Measurements from ENCODE around the gene RANBP2.
"Not testable (repeated sequence)": the region's sequence is repeated elsewhere in the genome, so short reads cannot be mapped to it uniquely, and the experiment has no call there.

RANBP2 gene

GRCh38 chr2:108707300-108707699 is 12.0 kb upstream of the RANBP2 start:
- no peaks in the 10 kb centered on the region for H3K27me3 ChIP-seq (ENCODE audit: insufficient read depth, low read depth)
- no peaks in the 10 kb centered on the region for H3K79me2 ChIP-seq (ENCODE audit: insufficient read depth, low read depth)
- no peaks in the 10 kb centered on the region for H3K4me1 ChIP-seq (ENCODE audit: low read depth, poor library complexity, severe bottlenecking)
- H3K4me2 ChIP-seq = no peak overlapping the region
- H3K27ac ChIP-seq = no peak overlapping the region
- H2AFZ ChIP-seq (ENCODE audit: low read depth) = no peak overlapping the region
- no peak overlapping the region for H3K9ac ChIP-seq
- no peaks in the 10 kb centered on the region for H3K36me3 ChIP-seq (ENCODE audit: insufficient read depth)
- H4K20me1 ChIP-seq (ENCODE audit: insufficient read depth) = no peaks in the 10 kb centered on the region
- no peak overlapping the region for H3K4me3 ChIP-seq (IDR thresholded peaks at IDR 0.05; ENCODE audit: insufficient read depth, low read depth, low read length)
- no peak for TF ChIP-seq CTCF (conservative IDR thresholded peaks at IDR 0.05; ENCODE audit: low read depth, low read length)

- H3K27me3 ChIP-seq (ENCODE audit: insufficient read depth, low read depth); H3K4me1 ChIP-seq (ENCODE audit: low read depth, poor library complexity, severe bottlenecking); H4K20me1 ChIP-seq (ENCODE audit: insufficient read depth); H3K36me3 ChIP-seq (ENCODE audit: insufficient read depth); H2AFZ ChIP-seq (ENCODE audit: low read depth); H3K79me2 ChIP-seq (ENCODE audit: insufficient read depth, low read depth); H3K9ac ChIP-seq; H3K27ac ChIP-seq; H3K4me3 ChIP-seq (IDR thresholded peaks at IDR 0.05; ENCODE audit: insufficient read depth, low read depth, low read length); H3K4me2 ChIP-seq: not testable (repeated sequence)
Measured at GRCh38 chr2:108716971-108717370, 2.3 kb upstream of the RANBP2 start.

- H3K27me3 ChIP-seq (ENCODE audit: insufficient read depth, low read depth); H3K36me3 ChIP-seq (ENCODE audit: insufficient read depth); H3K4me2 ChIP-seq; H3K9ac ChIP-seq; H3K4me3 ChIP-seq (IDR thresholded peaks at IDR 0.05; ENCODE audit: insufficient read depth, low read depth, low read length); H2AFZ ChIP-seq (ENCODE audit: low read depth); H4K20me1 ChIP-seq (ENCODE audit: insufficient read depth); H3K27ac ChIP-seq; H3K4me1 ChIP-seq (ENCODE audit: low read depth, poor library complexity, severe bottlenecking): not testable (repeated sequence)
- peaks cover 37% of the 10 kb centered on the region; the same call in 1 of the 2 replicates for H3K79me2 ChIP-seq (ENCODE audit: insufficient read depth, low read depth)
Measured at GRCh38 chr2:108726048-108726447, 6.8 kb downstream of the RANBP2 start.

GRCh38 chr2:108734656-108735055 is 15.4 kb downstream of the RANBP2 start:
- not testable (repeated sequence) for H3K36me3 ChIP-seq (ENCODE audit: insufficient read depth); H3K79me2 ChIP-seq (ENCODE audit: insufficient read depth, low read depth); H3K27me3 ChIP-seq (ENCODE audit: insufficient read depth, low read depth); H3K4me2 ChIP-seq; H3K4me1 ChIP-seq (ENCODE audit: low read depth, poor library complexity, severe bottlenecking); H3K4me3 ChIP-seq (IDR thresholded peaks at IDR 0.05; ENCODE audit: insufficient read depth, low read depth, low read length); H3K27ac ChIP-seq; H3K9ac ChIP-seq; H4K20me1 ChIP-seq (ENCODE audit: insufficient read depth); H2AFZ ChIP-seq (ENCODE audit: low read depth)

GRCh38 chr2:108757973-108758372 is 38.7 kb downstream of the RANBP2 start:
- not testable (repeated sequence) for H3K36me3 ChIP-seq (ENCODE audit: insufficient read depth); H2AFZ ChIP-seq (ENCODE audit: low read depth); H3K79me2 ChIP-seq (ENCODE audit: insufficient read depth, low read depth); H3K4me2 ChIP-seq; H3K27me3 ChIP-seq (ENCODE audit: insufficient read depth, low read depth); H3K4me3 ChIP-seq (IDR thresholded peaks at IDR 0.05; ENCODE audit: insufficient read depth, low read depth, low read length); H3K4me1 ChIP-seq (ENCODE audit: low read depth, poor library complexity, severe bottlenecking); H4K20me1 ChIP-seq (ENCODE audit: insufficient read depth); H3K9ac ChIP-seq; H3K27ac ChIP-seq

- H3K79me2 ChIP-seq (ENCODE audit: insufficient read depth, low read depth); H4K20me1 ChIP-seq (ENCODE audit: insufficient read depth); H3K27ac ChIP-seq; H2AFZ ChIP-seq (ENCODE audit: low read depth); H3K4me2 ChIP-seq; H3K4me3 ChIP-seq (IDR thresholded peaks at IDR 0.05; ENCODE audit: insufficient read depth, low read depth, low read length); H3K9ac ChIP-seq; H3K27me3 ChIP-seq (ENCODE audit: insufficient read depth, low read depth); H3K36me3 ChIP-seq (ENCODE audit: insufficient read depth): not testable (repeated sequence)
- peaks cover 24% of the 10 kb centered on the region for H3K4me1 ChIP-seq (ENCODE audit: low read depth, poor library complexity, severe bottlenecking)
Measured at GRCh38 chr2:108762618-108763017, 43.3 kb downstream of the RANBP2 start.

- 0 out of 2 replicates have a peak overlapping the region, but pooled peaks have one; percentile 22 for H3K27ac ChIP-seq
- H3K4me3 ChIP-seq (IDR thresholded peaks at IDR 0.05; ENCODE audit: insufficient read depth, low read depth, low read length); H3K27me3 ChIP-seq (ENCODE audit: insufficient read depth, low read depth); H2AFZ ChIP-seq (ENCODE audit: low read depth); H3K4me2 ChIP-seq; H3K79me2 ChIP-seq (ENCODE audit: insufficient read depth, low read depth); H3K36me3 ChIP-seq (ENCODE audit: insufficient read depth); H3K9ac ChIP-seq; H4K20me1 ChIP-seq (ENCODE audit: insufficient read depth): not testable (repeated sequence)
- peaks cover 44% of the 10 kb centered on the region for H3K4me1 ChIP-seq (ENCODE audit: low read depth, poor library complexity, severe bottlenecking)
Measured at GRCh38 chr2:108766671-108767070, 47.4 kb downstream of the RANBP2 start.

- not testable (repeated sequence) for H2AFZ ChIP-seq (ENCODE audit: low read depth); H3K36me3 ChIP-seq (ENCODE audit: insufficient read depth); H3K79me2 ChIP-seq (ENCODE audit: insufficient read depth, low read depth); H3K27me3 ChIP-seq (ENCODE audit: insufficient read depth, low read depth); H4K20me1 ChIP-seq (ENCODE audit: insufficient read depth); H3K4me3 ChIP-seq (IDR thresholded peaks at IDR 0.05; ENCODE audit: insufficient read depth, low read depth, low read length)
- Histone ChIP-seq H3K4me2 (peak overlapping the region; percentile 93; the same call in 1 of the 2 replicates), H3K4me1 (ENCODE audit: low read depth, poor library complexity, severe bottlenecking) (peaks cover 44% of the 10 kb centered on the region), H3K9ac (peak overlapping the region; percentile 25; the same call in 1 of the 2 replicates), H3K27ac (peak overlapping the region; percentile 87)
Measured at GRCh38 chr2:108767859-108768258, 48.6 kb downstream of the RANBP2 start.

Measured in KMS-11 (cell line).